HG02981 (cell line): Measurements from ENCODE around the gene SPTLC1.
"Not testable (repeated sequence)": the region's sequence is repeated elsewhere in the genome, so short reads cannot be mapped to it uniquely, and the experiment has no call there.

ENCODE experiments used
- ATAC-seq: cut with Tn5 transposase; IDR thresholded peaks from one replicate; pipeline ENCODE4 v1.9.1; 2021; ENCODE audit warnings: mild to moderate bottlenecking, moderate library complexity; ENCODE audit not compliant: unreplicated experiment

The SPTLC1 gene

DNA sequence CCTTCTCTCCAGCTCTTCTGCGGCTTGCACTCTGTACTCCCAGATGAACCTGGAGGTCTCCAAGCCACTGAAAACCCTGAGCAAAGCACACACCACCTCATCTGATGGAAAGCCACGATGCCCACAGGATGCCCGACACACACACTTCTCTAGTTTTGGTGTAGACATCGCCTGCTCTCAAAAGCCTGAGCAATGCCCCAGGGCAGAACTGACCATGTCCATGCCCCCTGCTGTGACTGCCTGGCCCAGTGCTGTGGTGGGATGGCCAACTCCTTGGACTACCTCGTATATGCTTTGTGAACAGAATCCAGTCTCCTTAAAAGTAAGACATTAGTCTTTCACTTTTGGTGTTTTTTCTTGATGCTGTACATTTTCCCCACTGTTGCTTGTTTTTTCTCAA is 81.2 kb downstream of the SPTLC1 start:
- no peak for ATAC-seq

GRCh38 chr9:92033307-92033706 is 81.9 kb downstream of the SPTLC1 start:
- no peak for ATAC-seq

- no peak for ATAC-seq
These were observed 82.3 kb downstream of the SPTLC1 start for GRCh38 chr9:92032891-92033290.

DNA sequence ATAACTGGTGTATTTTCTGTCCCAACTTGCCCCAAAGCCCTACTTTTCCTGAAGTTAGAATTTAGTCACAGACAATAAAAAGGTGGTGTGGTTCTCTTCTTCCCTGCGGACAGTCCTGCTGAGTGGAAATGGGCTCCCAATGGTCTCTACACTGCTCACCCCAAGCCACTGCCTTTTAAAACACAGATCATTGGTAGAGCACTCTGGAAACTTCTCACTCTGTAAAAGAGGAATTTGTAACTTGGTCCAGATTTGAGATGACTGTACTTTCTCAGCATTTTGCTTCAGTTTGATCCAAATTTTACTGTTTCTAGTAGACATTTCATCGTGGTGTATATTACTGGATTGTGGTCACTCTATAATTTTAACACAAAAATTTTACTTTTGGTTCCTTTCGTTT is 84.8 kb downstream of the SPTLC1 start:
- no peak for ATAC-seq

DNA sequence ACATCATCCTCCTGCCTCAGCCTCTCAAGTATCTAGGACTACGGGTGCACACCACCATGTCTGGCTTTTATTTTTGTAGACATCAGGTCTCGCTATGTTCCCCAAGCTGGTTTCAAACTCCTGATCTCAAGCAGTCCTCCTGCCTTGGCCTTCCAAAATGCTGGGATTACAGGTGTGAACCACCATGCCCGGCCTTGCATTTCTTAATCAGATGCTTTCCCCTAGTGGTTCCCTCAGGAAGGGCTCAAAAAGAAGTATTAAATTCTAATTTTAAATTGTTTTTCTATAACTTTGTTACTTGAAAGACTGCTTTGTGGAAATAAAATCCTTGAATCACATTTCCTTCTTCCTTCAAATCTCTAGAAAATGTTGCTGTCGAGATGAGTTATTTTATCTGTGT is 85.7 kb downstream of the SPTLC1 start:
- no peak for ATAC-seq

DNA sequence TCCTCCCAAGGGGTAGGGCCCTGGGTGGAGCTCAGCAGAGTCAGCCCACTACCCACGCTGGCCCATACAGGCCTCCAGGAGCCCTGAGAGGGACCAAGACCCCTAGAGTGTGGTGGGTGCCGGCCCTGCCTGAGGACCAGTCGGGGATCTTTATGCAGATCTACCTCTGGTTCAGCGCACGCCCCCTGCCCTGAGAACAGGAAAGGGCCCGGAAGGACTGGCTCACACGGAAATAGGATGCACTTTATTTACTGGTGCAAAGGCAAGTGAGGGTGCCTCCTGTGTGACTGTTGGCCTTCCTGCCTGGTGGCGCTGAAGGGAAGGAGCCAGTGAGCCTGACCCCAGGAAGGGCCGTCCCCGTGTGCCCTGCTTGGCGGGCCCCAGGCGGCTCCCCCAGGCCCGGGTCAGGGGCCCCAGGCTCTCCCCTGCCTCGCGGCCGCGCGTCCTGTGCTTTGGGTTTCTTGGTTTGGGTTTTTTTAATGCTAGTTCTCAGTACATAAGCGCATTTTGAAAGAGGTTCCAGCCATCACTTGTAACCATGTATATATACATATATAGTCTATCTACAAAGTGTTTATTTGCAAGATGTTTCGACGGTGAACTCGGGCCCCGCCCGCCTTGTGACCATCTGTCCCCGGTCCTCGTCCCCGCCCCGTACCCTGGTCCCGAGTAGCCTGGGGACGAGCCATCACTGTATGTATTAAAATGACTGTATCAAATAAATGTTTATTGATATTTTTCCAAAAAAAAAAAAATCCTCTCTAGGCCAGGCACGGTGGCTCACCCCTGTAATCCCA is 88.8 kb downstream of the SPTLC1 start:
- no peak for ATAC-seq

GRCh38 chr9:92021785-92022541 is 93.2 kb downstream of the SPTLC1 start:
- not testable (repeated sequence) for ATAC-seq

- no peak for ATAC-seq
These were observed 95.6 kb downstream of the SPTLC1 start for GRCh38 chr9:92019658-92020057.

DNA sequence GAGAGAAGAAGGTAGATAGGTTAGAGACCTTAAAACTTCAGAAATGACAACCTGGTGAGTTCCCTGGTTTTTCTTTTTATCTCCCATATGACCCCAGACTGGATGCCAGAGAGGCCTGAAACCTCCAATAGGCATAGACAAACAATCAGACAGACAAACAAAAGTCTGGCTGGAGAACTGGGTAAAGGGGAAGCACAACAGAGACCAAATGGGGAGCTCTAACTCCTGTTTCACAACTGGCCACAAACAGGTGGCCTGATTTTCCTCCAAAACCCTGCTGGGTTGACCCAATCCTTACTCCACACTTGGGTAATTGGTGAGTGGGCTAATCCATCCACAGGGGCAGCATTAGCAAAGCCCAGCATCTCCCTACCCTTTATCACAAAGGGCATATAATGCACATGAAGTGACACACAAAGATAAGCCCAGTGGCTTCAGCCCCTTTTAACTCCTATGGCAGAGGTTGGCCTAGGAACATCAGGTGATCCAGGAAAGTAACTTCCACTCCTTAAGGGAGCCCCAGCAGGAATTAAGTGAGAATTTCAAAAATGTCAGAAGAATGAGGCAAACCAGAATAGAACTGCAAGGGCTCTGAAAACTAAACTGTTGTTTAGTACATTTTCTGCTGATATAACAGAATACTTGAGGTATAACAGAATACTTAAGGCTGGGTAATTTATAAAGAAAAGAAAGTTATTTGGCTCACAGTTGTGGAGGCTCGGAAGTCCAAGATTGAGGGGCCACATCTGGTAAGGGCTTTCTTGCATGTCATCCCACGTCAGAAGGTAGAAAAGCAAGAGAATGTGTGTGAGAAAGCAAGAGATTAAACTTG is 104.3 kb downstream of the SPTLC1 start:
- no peak for ATAC-seq

GRCh38 chr9:92010253-92010652 is 105.0 kb downstream of the SPTLC1 start:
- ATAC-seq, result not testable (repeated sequence)

DNA sequence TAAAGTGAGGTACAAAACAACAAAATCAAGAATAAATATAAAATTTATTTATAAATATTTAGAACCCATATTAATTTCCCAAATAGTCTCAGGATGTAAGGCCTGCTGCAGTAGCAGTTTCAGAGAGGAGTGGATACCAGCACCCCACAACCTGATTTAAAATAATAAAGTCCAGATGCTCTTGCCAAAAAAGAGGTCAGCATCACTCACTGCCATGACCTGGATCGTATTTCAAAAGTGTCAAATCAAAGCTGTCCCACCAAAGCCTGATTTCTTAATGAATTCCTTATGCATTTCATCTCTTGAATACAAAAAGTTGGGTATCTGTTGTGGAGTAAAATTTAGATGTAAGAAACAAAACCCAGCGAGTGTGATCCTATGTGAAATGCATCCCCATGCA is 107.2 kb downstream of the SPTLC1 start:
- ATAC-seq, result no peak

DNA sequence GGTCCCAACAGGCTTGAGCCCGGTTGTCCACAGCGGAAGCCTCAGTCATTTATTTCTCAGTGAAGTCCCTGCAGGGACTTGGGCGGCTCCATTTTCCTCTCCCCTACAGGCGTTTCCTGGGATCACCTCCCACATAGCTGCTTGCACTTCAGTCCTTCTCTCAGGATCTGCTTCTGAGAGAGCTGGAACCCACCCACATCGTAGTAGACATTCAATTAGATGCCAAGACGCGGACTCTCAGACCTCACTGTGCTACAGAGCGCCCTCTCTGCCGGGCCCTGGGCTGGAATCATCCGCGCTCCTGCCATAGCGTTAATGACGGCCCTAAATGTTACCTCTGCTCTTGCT is 111.2 kb downstream of the SPTLC1 start:
- no peak for ATAC-seq

- ATAC-seq, result no peak
These were observed 111.7 kb downstream of the SPTLC1 start for GRCh38 chr9:92003308-92004044.

- ATAC-seq, result not testable (repeated sequence)
These were observed 113.3 kb downstream of the SPTLC1 start for GRCh38 chr9:92001948-92002347.

- ATAC-seq, result no peak
These were observed 114.0 kb downstream of the SPTLC1 start for GRCh38 chr9:92001244-92001643.

- ATAC-seq, result no peak
These were observed 120.1 kb downstream of the SPTLC1 start for GRCh38 chr9:91995000-91995655.

DNA sequence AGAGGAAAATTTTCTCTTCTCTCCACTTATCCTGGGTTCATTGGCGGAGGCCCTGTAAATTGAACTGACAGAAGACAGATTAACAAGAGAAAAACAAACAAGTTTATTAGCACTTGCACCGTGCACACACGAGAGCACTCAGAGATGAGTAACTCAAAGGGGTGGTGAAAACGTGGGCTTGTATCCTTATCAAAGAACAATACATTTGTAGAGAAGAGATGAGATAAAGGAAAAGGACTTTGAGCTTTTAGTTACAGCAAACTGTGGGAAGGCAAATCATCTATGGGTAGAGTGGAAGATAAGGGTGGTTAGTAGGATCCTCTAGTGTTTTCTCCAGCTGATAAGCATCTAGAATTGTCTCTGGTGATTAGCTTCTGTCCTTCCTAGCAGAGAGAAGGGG is 120.8 kb downstream of the SPTLC1 start:
- ATAC-seq, result no peak

DNA sequence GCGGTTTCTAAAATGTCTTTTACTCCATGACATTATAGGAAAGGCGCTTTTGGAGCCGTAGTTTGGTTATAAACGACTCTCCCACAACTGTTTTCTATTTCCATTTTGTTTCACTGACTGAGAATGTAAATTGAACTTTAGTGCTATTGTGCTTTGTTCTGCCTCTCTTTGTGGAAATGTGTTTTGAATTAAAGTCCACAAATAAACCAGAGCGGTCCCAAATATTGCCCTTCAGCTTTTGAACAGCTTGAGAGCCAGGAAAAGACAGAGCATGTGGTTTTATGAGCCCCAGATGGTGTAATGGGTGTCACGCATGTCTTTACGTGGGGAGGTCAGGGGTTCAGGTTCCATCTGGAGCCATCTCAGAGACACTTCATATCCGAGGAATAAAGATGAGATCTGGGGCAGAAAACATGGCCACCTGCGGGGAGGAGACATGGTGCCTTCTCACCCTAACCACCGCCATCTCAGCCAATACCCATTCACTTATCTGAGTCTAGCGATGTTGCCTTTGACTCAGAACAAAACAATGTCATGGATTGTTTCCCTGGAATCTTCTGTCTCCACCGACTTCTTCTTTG is 122.7 kb downstream of the SPTLC1 start:
- no peak for ATAC-seq

- no peak for ATAC-seq
These were observed 123.4 kb downstream of the SPTLC1 start for GRCh38 chr9:91991721-91992341.

GRCh38 chr9:91986248-91986647 is 129.0 kb downstream of the SPTLC1 start:
- no peak for ATAC-seq
